DOHH2 (cell line): ENCODE results near the gene RRP8.

ENCODE experiments used
- CTCF ChIP-seq: fragments of 200-600 bp; sonication (generic); IDR thresholded peaks from one replicate; pipeline ENCODE4 v1.5.1; 2014; ENCODE audit warnings: antibody characterized with exemption, mild to moderate bottlenecking, low read depth, low read length; ENCODE audit not compliant: poor library complexity, severe bottlenecking
- EZH2phosphoT487 ChIP-seq: fragments of 200-600 bp; sonication (generic); IDR thresholded peaks from 2 replicates; pipeline ENCODE4 v1.6.1; 2017; ENCODE audit warnings: borderline replicate concordance, mild to moderate bottlenecking, antibody characterized with exemption, low read length, moderate library complexity, mixed read lengths

- no peak for TF ChIP-seq EZH2phosphoT487
- TF ChIP-seq CTCF, result no peak
Measured at GRCh38 chr11:6586434-6587359, 16.7 kb downstream of the RRP8 start.
